ENCODE data around the gene TRAF3IP3. TPM values are rescaled to one million over a fixed set of nuclear protein-coding genes. Genes with fewer than 3 reads are reported as not detected.

The TRAF3IP3 gene, protein sequence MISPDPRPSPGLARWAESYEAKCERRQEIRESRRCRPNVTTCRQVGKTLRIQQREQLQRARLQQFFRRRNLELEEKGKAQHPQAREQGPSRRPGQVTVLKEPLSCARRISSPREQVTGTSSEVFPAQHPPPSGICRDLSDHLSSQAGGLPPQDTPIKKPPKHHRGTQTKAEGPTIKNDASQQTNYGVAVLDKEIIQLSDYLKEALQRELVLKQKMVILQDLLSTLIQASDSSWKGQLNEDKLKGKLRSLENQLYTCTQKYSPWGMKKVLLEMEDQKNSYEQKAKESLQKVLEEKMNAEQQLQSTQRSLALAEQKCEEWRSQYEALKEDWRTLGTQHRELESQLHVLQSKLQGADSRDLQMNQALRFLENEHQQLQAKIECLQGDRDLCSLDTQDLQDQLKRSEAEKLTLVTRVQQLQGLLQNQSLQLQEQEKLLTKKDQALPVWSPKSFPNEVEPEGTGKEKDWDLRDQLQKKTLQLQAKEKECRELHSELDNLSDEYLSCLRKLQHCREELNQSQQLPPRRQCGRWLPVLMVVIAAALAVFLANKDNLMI
- 92.5 TPM for total RNA-seq

DNA sequence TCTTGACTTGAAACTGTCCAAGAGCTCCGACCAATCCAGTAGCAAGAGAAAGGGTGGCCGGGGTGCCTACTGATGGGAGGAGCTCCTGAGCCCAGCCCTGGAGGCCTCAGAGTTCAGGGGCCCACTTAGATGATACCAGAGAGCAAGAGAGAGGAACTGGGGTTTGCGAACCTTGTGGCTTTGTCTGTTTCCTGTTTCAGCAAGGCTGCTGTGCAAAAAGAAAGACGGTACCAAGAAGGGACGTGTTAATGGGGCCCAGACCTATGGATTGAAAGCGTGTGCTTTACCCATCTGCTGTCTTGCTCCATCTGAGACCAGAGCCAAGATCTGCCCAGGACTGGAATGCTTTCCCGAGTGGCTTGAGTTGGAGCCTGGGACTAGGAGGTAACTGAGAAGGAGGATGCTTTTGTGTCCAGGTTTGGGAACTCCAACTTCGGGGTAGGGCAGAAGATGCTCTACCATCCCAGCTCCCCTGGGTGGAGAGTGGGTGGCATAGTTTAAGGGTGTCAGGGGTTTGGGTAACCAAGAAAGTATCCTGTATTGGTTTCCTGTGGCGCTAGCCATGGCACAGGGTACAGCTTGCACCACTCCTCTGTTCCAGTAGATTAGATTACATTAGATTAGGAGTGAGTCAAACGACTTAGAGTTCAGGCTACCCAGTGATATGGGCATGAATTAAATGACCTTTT is at the start of gene TRAF3IP3:
TSS of gene TRAF3IP3 (plus strand) at position 128 of the 689 bp plus-strand sequence. CDS start 3,987 bp downstream, outside the sequence.
- peaks cover 86% of the 10 kb centered on the region for H3K4me1 ChIP-seq (ENCODE audit: insufficient read depth, low read length)
- H3K4me3 ChIP-seq (ENCODE audit: low read length): peak within 1 kb of the TSS; percentile 56
- no peaks in the 10 kb centered on the region for H3K9me3 ChIP-seq (ENCODE audit: low read depth, low read length)
- no peaks in the 10 kb centered on the region for H3K27me3 ChIP-seq (ENCODE audit: insufficient read depth, low read length)

DNA sequence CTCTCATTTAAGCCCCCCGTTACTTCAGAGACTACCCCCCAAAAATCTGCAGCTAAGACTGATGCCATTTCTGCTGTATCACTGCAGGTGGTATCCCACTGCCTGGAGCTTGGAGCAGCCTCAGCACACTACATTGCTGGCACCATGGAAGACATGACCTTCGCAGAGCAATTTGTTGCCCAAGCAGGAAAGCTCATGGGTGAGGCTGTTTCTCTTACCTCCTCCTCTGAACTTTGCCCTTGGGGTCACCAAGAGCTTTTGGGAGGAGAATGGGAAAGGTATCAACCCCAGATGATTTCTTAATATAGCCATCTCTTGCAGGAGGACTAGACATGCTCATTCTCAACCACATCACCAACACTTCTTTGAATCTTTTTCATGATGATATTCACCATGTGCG is 49.2 kb upstream of the TRAF3IP3 start:
- H3K4me3 ChIP-seq (ENCODE audit: low read length): no peak overlapping the region
- peaks cover 15% of the 10 kb centered on the region for H3K4me1 ChIP-seq (ENCODE audit: insufficient read depth, low read length)
- H3K9me3 ChIP-seq (ENCODE audit: low read depth, low read length): no peaks in the 10 kb centered on the region
- H3K27me3 ChIP-seq (ENCODE audit: insufficient read depth, low read length): no peaks in the 10 kb centered on the region

DNA sequence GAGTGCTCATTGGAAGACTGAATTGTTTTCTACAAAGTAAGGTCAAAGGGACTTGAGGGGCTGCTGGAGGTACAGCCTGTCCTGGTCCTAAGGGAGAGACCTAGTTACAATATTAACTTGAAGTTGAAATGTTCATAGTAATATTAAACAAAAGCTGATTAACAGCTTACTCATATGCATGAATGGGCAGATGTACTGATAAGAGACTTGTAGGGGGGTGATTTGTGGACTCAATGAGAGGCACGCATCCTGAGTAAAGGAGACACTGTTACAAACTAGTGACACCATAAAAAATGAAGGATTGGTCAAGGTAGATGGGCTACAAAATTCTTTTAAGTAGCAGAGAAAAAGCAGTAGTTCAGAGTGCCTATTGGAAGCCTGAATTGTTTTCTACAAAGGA is 48.5 kb upstream of the TRAF3IP3 start:
- Histone ChIP-seq H3K27me3 (ENCODE audit: insufficient read depth, low read length) (no peaks in the 10 kb centered on the region), H3K9me3 (ENCODE audit: low read depth, low read length) (no peaks in the 10 kb centered on the region), H3K4me1 (ENCODE audit: insufficient read depth, low read length) (peaks cover 15% of the 10 kb centered on the region)

DNA sequence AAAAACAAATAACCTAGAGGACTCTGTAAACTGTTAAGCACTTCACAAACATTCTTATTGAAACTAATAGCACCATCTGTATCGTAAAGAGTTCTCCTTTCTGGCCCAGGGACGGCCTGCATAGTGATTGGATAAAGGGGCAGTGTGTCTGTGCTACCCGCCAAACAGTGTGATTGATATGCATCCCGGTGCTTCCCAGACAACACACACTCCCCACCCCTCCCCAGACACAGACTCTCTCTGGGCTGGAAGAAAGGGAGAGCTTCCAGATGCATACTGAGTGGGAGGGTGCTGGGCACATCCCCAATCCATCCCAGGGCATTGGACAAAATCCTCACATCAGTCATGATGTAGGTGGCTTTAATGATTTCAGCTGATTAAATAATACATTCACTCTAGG is 47.6 kb upstream of the TRAF3IP3 start:
- Histone ChIP-seq H3K27me3 (ENCODE audit: insufficient read depth, low read length) (no peaks in the 10 kb centered on the region), H3K9me3 (ENCODE audit: low read depth, low read length) (no peaks in the 10 kb centered on the region), H3K4me3 (ENCODE audit: low read length) (no peak overlapping the region), H3K4me1 (ENCODE audit: insufficient read depth, low read length) (peaks cover 15% of the 10 kb centered on the region)

More for the DNA sequence above, 48.5 kb upstream of the TRAF3IP3 start:
- H3K4me3 ChIP-seq (ENCODE audit: low read length): no peak overlapping the region

DNA sequence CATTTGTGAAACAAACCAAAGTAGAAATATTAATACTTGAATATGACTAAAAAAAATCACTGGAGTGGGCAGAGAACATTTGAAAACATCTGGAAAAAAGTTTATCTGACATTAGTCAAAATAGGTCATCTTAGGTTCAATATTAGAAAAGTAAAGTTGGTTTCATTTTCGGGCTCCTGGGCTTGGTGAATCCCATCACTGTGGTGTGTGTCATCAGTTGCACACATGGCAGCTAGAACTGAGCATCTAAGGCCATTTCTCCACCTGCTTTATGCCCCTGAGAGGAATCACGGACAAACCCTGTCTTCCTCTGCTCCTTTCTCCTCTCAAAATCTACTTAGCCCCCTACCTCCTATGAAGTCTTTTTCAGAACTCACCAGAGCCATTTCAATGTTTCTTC is 45.8 kb upstream of the TRAF3IP3 start:
- Histone ChIP-seq H3K9me3 (ENCODE audit: low read depth, low read length) (no peaks in the 10 kb centered on the region), H3K27me3 (ENCODE audit: insufficient read depth, low read length) (no peaks in the 10 kb centered on the region), H3K4me1 (ENCODE audit: insufficient read depth, low read length) (no peaks in the 10 kb centered on the region), H3K4me3 (ENCODE audit: low read length) (no peak overlapping the region)

DNA sequence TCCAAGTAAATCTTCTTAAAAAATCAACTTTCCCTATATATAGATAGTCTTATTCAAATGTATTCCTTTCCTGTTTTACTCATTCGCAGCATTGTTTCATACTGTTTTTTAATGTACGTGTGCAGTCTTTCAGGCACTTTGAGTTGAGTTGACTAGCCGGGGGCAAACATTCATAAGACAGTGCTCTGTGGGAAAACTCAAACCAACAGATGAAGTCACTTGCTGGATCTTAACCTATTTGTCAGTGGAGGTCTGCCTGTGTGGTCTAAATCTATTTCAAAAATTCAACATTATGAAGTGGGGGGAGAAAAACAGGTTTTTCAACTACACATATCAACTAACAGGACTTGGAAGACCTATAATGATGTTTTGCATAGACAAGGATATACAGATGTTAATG is 45.0 kb upstream of the TRAF3IP3 start:
- no peaks in the 10 kb centered on the region for H3K27me3 ChIP-seq (ENCODE audit: insufficient read depth, low read length)
- H3K9me3 ChIP-seq (ENCODE audit: low read depth, low read length): no peaks in the 10 kb centered on the region
- no peak overlapping the region for H3K4me3 ChIP-seq (ENCODE audit: low read length)
- H3K4me1 ChIP-seq (ENCODE audit: insufficient read depth, low read length): no peaks in the 10 kb centered on the region

DNA sequence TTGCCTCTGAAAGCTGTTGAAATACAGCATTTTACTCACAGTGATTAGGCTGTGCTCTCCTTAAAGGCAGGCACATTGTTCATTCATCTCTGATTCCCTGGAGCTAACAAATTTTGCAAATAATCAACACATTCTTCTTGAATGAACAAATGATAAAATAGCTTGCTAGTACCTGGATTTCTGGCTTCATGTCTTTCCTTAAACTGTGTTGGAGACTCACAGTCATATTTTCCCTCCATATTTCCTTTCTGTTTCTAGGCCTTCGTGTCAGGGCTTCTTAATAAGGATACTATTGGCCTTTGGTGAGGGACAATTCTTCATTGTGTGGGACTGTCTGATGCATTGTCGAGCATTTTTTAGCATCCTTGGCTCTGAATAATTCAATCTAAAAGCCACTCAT is 41.5 kb upstream of the TRAF3IP3 start:
- no peaks in the 10 kb centered on the region for H3K9me3 ChIP-seq (ENCODE audit: low read depth, low read length)
- no peaks in the 10 kb centered on the region for H3K27me3 ChIP-seq (ENCODE audit: insufficient read depth, low read length)
- H3K4me3 ChIP-seq (ENCODE audit: low read length): no peak overlapping the region
- no peaks in the 10 kb centered on the region for H3K4me1 ChIP-seq (ENCODE audit: insufficient read depth, low read length)

DNA sequence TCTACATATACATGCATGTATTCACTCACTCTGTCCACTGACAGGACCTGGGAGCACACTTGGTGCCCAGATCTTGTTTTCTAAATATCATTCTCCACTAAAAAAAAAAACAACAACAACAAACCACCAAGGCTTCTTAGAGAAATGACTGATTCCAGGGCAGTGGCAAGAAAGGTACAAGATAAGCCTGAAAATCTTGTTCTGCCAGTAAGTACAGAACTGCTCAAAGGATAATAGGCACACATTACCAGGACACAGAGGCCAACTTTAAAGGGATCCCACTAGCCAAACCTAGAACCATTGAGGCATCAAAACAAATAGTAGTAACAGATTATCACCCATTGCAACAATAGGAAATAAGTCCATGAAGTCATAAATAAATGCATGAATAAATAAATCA is 40.5 kb upstream of the TRAF3IP3 start:
- Histone ChIP-seq H3K4me3 (ENCODE audit: low read length) (no peak overlapping the region), H3K27me3 (ENCODE audit: insufficient read depth, low read length) (no peaks in the 10 kb centered on the region), H3K4me1 (ENCODE audit: insufficient read depth, low read length) (no peaks in the 10 kb centered on the region)

DNA sequence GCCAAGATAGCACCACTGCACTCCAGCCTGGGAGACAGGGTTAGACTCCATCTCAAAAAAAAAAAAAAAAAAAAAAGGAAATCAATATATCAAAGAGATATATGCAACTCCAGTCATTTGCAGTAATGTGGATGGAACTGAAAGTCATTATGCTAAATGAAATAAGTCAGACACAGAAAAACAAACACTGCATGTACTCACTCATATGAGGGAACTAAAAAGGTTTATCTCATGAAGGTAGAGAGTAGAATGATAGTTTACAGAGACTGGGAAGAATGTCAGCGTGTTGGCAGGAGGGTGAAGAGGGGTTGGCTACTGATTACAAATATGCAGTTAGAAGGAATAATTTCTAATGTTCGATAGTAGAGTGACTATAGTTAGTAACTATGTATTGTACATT is 38.0 kb upstream of the TRAF3IP3 start:
- Histone ChIP-seq H3K27me3 (ENCODE audit: insufficient read depth, low read length) (no peaks in the 10 kb centered on the region), H3K4me1 (ENCODE audit: insufficient read depth, low read length) (no peaks in the 10 kb centered on the region), H3K9me3 (ENCODE audit: low read depth, low read length) (no peaks in the 10 kb centered on the region), H3K4me3 (ENCODE audit: low read length) (no peak overlapping the region)

More for the DNA sequence above, 40.5 kb upstream of the TRAF3IP3 start:
- H3K9me3 ChIP-seq (ENCODE audit: low read depth, low read length): no peaks in the 10 kb centered on the region

DNA sequence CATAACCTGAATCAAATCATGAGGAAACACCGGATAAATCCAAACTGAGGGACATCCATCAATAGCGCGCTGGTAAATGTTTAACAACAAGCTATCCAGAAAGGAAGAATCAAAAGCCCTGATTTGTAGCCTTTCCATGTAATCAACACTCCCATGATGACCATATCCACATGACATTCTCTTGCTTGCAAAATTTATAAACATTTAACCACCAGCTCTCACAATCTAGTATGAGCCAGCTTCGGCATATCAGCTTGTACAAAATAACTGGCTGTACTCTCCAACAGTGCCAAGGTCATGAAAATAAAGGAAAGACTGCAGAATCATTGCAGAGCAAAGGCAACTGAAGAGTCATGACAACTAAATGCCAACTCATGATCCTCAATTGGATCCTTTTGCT is 35.5 kb upstream of the TRAF3IP3 start:
- Histone ChIP-seq H3K4me1 (ENCODE audit: insufficient read depth, low read length) (no peaks in the 10 kb centered on the region), H3K27me3 (ENCODE audit: insufficient read depth, low read length) (no peaks in the 10 kb centered on the region), H3K9me3 (ENCODE audit: low read depth, low read length) (no peaks in the 10 kb centered on the region), H3K4me3 (ENCODE audit: low read length) (no peak overlapping the region)

DNA sequence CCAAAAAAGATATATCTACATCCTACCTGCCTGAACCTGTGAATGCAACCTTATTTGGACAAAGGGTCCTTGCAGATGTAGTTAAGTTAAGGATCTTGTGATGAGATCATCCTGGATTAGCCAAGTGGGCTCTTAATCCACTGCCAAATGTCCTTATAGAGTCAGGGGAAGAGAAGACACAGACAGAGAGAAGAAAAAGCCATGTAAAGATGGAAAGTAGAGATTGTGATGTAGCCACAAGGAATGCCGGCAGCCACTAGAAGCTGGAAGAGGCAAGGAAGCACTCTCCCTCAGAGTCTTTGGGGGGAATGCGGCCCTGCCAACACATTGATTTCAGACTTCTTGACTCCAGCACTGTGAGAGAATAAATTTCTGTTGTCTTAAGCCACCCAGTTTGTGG is 35.0 kb upstream of the TRAF3IP3 start:
- Histone ChIP-seq H3K27me3 (ENCODE audit: insufficient read depth, low read length) (no peaks in the 10 kb centered on the region), H3K4me1 (ENCODE audit: insufficient read depth, low read length) (no peaks in the 10 kb centered on the region), H3K4me3 (ENCODE audit: low read length) (no peak overlapping the region), H3K9me3 (ENCODE audit: low read depth, low read length) (no peaks in the 10 kb centered on the region)

DNA sequence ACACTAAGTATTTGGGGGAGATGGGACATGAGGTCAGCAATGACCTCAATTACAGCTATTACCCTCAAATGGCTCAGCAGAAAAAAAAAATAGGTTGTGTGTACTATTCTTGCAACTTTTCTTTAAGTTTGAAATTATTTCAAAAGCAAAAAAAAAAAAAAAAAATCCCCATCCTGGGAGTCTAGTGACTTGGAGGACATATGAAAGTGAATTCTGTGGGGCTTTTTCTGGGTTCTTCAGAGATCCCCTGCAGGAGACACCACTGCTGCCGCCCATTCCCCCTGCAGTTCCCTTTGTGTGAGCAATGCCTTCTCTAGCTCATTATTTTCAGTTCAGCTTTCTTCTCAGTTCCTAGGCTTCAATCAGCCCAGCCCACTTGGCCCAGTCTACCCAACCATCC is 34.5 kb upstream of the TRAF3IP3 start:
- no peak overlapping the region for H3K4me3 ChIP-seq (ENCODE audit: low read length)

DNA sequence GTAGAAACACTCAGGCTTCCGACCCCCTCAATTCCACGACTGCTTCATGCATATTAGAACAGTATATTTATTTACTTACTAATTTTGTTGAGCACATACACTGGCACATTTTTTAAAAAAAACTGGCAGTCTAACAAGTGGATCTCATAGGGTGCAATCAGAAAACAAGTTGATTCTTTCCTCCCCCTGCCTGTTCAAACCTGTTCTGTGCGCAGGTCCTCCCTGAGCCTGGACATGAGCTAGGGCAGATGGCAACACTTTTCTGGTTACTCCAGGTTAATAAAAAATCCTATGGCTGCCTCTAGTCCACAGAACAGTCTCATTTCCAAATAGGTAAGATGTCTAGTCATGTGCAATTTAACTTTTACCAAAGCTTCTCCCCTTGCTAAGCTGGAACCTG is 32.6 kb upstream of the TRAF3IP3 start:
- no peaks in the 10 kb centered on the region for H3K4me1 ChIP-seq (ENCODE audit: insufficient read depth, low read length)
- H3K9me3 ChIP-seq (ENCODE audit: low read depth, low read length): no peaks in the 10 kb centered on the region
- no peak overlapping the region for H3K4me3 ChIP-seq (ENCODE audit: low read length)
- H3K27me3 ChIP-seq (ENCODE audit: insufficient read depth, low read length): no peaks in the 10 kb centered on the region

More for the DNA sequence above, 34.5 kb upstream of the TRAF3IP3 start:
- Histone ChIP-seq H3K4me1 (ENCODE audit: insufficient read depth, low read length) (no peaks in the 10 kb centered on the region), H3K27me3 (ENCODE audit: insufficient read depth, low read length) (no peaks in the 10 kb centered on the region), H3K9me3 (ENCODE audit: low read depth, low read length) (no peaks in the 10 kb centered on the region)

DNA sequence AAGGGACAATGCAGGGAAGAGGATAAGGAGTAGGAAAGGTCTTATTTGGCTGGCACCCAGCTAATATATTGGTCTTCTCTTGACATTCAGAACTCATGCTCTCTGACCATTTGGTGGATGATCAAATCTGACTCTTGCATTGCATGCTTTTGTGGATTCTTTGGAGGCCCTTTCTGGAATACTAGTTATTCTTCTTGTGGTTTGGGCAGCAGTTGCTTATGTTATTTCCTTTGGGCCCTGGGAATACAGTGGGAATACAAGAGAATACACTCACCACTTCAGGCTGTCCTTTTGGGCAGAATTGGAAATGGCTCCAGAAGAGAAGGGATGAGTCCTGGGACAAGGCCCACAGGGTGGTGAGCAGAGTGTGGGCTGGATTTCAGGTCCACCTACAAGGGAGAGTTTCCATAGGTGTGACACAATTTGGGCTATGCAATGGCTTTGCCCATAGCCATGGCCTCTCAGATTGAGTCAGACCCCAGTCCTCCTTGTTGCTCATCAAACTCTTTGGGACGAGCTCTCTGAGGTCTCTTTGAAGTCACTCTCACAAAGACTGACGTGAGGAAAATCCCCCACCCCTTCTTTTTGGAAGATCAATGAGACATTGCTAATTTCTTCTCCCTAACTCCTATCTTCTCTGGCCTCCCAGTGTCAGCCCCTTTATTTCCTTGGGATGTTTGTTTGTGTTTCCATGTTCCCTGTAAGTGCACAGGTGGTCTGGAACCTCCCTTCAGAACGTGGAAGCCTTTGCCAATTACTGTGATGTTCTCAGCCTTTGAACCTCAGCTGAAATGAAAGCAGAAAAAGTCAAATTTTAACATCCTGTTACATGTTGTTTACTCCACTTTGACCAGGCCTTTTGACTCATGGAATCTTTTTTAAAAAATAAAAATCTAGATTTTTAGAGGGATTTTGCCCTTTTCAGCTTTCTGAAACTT is 31.8 kb upstream of the TRAF3IP3 start:
- Histone ChIP-seq H3K4me3 (ENCODE audit: low read length) (no peak overlapping the region), H3K4me1 (ENCODE audit: insufficient read depth, low read length) (no peaks in the 10 kb centered on the region)

DNA sequence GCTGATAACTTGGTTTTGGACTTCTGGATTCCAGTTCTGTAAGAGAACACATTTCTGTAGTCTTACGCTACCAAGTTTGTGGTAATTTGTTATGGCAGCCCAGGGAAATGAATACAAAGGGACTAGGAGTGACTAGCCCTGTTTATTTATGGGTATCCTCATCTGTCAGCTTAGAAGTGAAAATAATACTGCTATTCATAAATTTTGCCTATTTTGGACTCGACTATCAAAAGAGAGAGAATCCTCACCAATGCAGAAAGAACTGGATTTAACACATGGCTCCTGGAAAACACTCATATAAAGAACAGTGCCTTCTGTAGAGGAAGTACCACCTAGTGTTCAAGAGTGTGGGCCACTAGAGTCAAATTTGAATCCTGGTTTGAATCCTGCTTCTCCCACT is 28.6 kb upstream of the TRAF3IP3 start:
- no peak overlapping the region for H3K4me3 ChIP-seq (ENCODE audit: low read length)
- no peaks in the 10 kb centered on the region for H3K27me3 ChIP-seq (ENCODE audit: insufficient read depth, low read length)
- H3K4me1 ChIP-seq (ENCODE audit: insufficient read depth, low read length): no peaks in the 10 kb centered on the region
- no peaks in the 10 kb centered on the region for H3K9me3 ChIP-seq (ENCODE audit: low read depth, low read length)

More for the DNA sequence above, 31.8 kb upstream of the TRAF3IP3 start:
- no peaks in the 10 kb centered on the region for H3K27me3 ChIP-seq (ENCODE audit: insufficient read depth, low read length)
- no peaks in the 10 kb centered on the region for H3K9me3 ChIP-seq (ENCODE audit: low read depth, low read length)
